SU-DHL-6 (cell line): ENCODE results near the gene HOXB7.

Experiments
- EZH2phosphoT487 ChIP-seq: fragments of 200-600 bp; sonication (generic), shearing (Covaris generic); conservative IDR thresholded peaks from 2 replicates; pipeline ENCODE4 v1.6.1; 2018; ENCODE audit warnings: mild to moderate bottlenecking, antibody characterized with exemption, low read length, moderate library complexity, mixed read lengths
- TF ChIP-seq, protein P1 (sequence below): fragments of 200-600 bp; sonication (generic); IDR thresholded peaks from one replicate; pipeline ENCODE4 v1.5.1; 2017; ENCODE audit warnings: antibody characterized with exemption, mild to moderate bottlenecking, low read length, moderate library complexity; ENCODE audit not compliant: insufficient read depth, poor library complexity, severe bottlenecking

GRCh38 chr17:48647103-48647962 is 36.5 kb upstream of the HOXB7 start:
- TF ChIP-seq, protein P1, sequence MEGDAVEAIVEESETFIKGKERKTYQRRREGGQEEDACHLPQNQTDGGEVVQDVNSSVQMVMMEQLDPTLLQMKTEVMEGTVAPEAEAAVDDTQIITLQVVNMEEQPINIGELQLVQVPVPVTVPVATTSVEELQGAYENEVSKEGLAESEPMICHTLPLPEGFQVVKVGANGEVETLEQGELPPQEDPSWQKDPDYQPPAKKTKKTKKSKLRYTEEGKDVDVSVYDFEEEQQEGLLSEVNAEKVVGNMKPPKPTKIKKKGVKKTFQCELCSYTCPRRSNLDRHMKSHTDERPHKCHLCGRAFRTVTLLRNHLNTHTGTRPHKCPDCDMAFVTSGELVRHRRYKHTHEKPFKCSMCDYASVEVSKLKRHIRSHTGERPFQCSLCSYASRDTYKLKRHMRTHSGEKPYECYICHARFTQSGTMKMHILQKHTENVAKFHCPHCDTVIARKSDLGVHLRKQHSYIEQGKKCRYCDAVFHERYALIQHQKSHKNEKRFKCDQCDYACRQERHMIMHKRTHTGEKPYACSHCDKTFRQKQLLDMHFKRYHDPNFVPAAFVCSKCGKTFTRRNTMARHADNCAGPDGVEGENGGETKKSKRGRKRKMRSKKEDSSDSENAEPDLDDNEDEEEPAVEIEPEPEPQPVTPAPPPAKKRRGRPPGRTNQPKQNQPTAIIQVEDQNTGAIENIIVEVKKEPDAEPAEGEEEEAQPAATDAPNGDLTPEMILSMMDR: no peak
- no peak for TF ChIP-seq EZH2phosphoT487
